PC-3 (cell line): ENCODE measurements around the gene NUAK1.

ENCODE experiments used
- EZH2 ChIP-seq: fragments of 300-600 bp; sonication (generic); IDR thresholded peaks from one replicate; pipeline ENCODE4 v1.6.1; 2017; ENCODE audit warnings: antibody characterized with exemption, mild to moderate bottlenecking, low read length; ENCODE audit not compliant: unreplicated experiment
- EZH2phosphoT487 ChIP-seq: fragments of 300-600 bp; sonication (generic); IDR thresholded peaks from 2 replicates; pipeline ENCODE4 v1.6.1; 2018; ENCODE audit warnings: mild to moderate bottlenecking, antibody characterized with exemption, low read length, borderline replicate concordance
- TF ChIP-seq, protein P1 (sequence below): fragments of 300-600 bp; sonication (generic); conservative IDR thresholded peaks from 2 replicates; pipeline ENCODE4 v1.5.1; 2017; ENCODE audit warnings: antibody characterized with exemption, low read depth, mild to moderate bottlenecking, low read length

DNA sequence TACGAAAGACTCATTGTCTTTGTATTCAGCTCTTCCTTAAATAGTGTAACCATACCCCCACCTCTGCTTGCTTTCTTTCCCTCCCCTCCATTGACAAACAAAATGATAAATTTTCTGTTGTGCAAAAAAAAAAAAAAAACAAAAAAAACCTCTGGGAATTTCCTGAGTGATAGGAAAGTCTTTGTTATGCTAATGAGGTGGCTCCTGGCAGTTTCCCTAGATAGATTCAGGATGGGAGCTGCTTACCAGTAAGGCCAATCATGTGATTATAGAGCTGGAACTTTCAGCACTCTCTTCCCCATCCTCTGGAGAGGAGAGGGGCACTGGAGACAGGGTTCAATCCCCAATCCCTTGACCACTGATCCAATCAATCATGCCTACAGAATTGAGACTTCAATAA, 120.5 kb downstream of the NUAK1 start:
- no peak for TF ChIP-seq EZH2phosphoT487
- TF ChIP-seq, protein P1, sequence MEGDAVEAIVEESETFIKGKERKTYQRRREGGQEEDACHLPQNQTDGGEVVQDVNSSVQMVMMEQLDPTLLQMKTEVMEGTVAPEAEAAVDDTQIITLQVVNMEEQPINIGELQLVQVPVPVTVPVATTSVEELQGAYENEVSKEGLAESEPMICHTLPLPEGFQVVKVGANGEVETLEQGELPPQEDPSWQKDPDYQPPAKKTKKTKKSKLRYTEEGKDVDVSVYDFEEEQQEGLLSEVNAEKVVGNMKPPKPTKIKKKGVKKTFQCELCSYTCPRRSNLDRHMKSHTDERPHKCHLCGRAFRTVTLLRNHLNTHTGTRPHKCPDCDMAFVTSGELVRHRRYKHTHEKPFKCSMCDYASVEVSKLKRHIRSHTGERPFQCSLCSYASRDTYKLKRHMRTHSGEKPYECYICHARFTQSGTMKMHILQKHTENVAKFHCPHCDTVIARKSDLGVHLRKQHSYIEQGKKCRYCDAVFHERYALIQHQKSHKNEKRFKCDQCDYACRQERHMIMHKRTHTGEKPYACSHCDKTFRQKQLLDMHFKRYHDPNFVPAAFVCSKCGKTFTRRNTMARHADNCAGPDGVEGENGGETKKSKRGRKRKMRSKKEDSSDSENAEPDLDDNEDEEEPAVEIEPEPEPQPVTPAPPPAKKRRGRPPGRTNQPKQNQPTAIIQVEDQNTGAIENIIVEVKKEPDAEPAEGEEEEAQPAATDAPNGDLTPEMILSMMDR: no peak
- no peak for TF ChIP-seq EZH2
